ENCODE data around the gene TTC9C. TPM values are rescaled to one million over a fixed set of nuclear protein-coding genes. Genes with fewer than 3 reads are reported as not detected.

Gene TTC9C
- polyA plus RNA-seq, 4 donors: 13.5 to 36.9 (median 31.4) TPM

GRCh38 chr11:62713343-62713742 lies 14.9 kb upstream of the TTC9C start:
- no peaks in the 10 kb centered on the region for H3K27me3 ChIP-seq (ENCODE audit: control insufficient read depth in 3 of 3, insufficient read depth in 3 of 3, low read length in 3 of 3)
- DNase-seq: peak; percentile 90 to 94
- peaks cover 23 to 57% (median 29%) of the 10 kb centered on the region in 3 donors for H3K36me3 ChIP-seq (ENCODE audit: control insufficient read depth in 3 of 3, insufficient read depth in 2 of 3, low read depth in 1 of 3, low read length in 3 of 3)
- peak overlapping the region; percentile 65 to 91 (median 81) for H3K27ac ChIP-seq (ENCODE audit: low read depth in 1 of 3, low read length in 2 of 3)
- H3K4me1 ChIP-seq (ENCODE audit: control insufficient read depth in 3 of 3, insufficient read depth in 2 of 3, low read depth in 1 of 3, low read length in 2 of 3): peaks cover 9 to 57% (median 16%) of the 10 kb centered on the region in 3 donors
- FAIRE-seq: no peak
- no peaks in the 10 kb centered on the region for H3K9me3 ChIP-seq (ENCODE audit: control insufficient read depth in 2 of 2, insufficient read depth in 1 of 2, low read depth in 1 of 2, low read length in 1 of 2)
- no peak overlapping the region for H3K4me3 ChIP-seq (ENCODE audit: low read depth in 1 of 3, low read length in 3 of 3)
- 19 to 61% (median 28%) methylated on average over 2 of the region's 2 CpGs for WGBS, 3 donors

- 88 to 90% (median 90%) methylated on average over 24 of the region's 24 CpGs for WGBS, 3 donors
- peaks cover 28 to 69% (median 36%) of the 10 kb centered on the region in 3 donors for H3K36me3 ChIP-seq (ENCODE audit: control insufficient read depth in 3 of 3, insufficient read depth in 2 of 3, low read depth in 1 of 3, low read length in 3 of 3)
- H3K4me1 ChIP-seq (ENCODE audit: control insufficient read depth in 3 of 3, insufficient read depth in 2 of 3, low read depth in 1 of 3, low read length in 2 of 3): peaks cover 4 to 42% (median 10%) of the 10 kb centered on the region in 3 donors
- H3K4me3 ChIP-seq (ENCODE audit: low read depth in 1 of 3, low read length in 3 of 3): no peak overlapping the region
- FAIRE-seq: no peak
- no peaks in the 10 kb centered on the region for H3K27me3 ChIP-seq (ENCODE audit: control insufficient read depth in 3 of 3, insufficient read depth in 3 of 3, low read length in 3 of 3)
- H3K9me3 ChIP-seq (ENCODE audit: control insufficient read depth in 2 of 2, insufficient read depth in 1 of 2, low read depth in 1 of 2, low read length in 1 of 2): no peaks in the 10 kb centered on the region
- no peak overlapping the region for H3K27ac ChIP-seq (ENCODE audit: low read depth in 1 of 3, low read length in 2 of 3)
- DNase-seq: no peak
Observed at GRCh38 chr11:62715150-62716130, 12.8 kb upstream of the TTC9C start.

- DNase-seq: peak in 1 of 2 donors; percentile 35
- no peaks in the 10 kb centered on the region for H3K27me3 ChIP-seq (ENCODE audit: control insufficient read depth in 3 of 3, insufficient read depth in 3 of 3, low read length in 3 of 3)
- H3K27ac ChIP-seq (ENCODE audit: low read depth in 1 of 3, low read length in 2 of 3): no peak overlapping the region
- no peak for FAIRE-seq
- H3K4me3 ChIP-seq (ENCODE audit: low read depth in 1 of 3, low read length in 3 of 3): no peak overlapping the region
- peaks cover 28 to 67% (median 40%) of the 10 kb centered on the region in 3 donors for H3K36me3 ChIP-seq (ENCODE audit: control insufficient read depth in 3 of 3, insufficient read depth in 2 of 3, low read depth in 1 of 3, low read length in 3 of 3)
- WGBS, 3 donors: 65 to 85% (median 71%) methylated on average over 5 of the region's 5 CpGs
- H3K4me1 ChIP-seq (ENCODE audit: control insufficient read depth in 3 of 3, insufficient read depth in 2 of 3, low read depth in 1 of 3, low read length in 2 of 3): peaks cover 4 to 39% (median 8%) of the 10 kb centered on the region in 3 donors
- no peaks in the 10 kb centered on the region for H3K9me3 ChIP-seq (ENCODE audit: control insufficient read depth in 2 of 2, insufficient read depth in 1 of 2, low read depth in 1 of 2, low read length in 1 of 2)
Observed at GRCh38 chr11:62716206-62716605, 12.1 kb upstream of the TTC9C start.

DNA sequence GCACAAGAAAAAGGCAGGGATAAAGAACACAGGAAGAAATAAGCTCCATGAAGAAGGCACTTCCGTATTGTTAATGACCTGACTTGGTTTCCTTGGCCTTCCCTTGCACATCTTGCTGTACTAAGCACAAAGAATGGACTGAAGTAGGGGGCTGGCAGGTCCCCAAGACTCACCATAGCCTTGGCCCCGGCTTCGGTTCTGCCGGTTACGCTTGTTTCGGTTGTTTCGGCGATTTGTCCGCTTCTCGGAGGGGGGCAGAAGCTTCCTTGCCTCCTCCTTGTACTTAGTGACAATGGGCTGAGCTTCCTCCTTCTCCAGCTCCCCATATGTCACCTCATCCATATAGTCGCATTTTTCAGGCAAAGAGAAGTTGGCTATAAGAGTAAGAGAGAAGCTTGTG lies 11.5 kb upstream of the TTC9C start:
- 90 to 93% (median 92%) methylated on average over 11 of the region's 11 CpGs for WGBS, 3 donors
- no peaks in the 10 kb centered on the region for H3K9me3 ChIP-seq (ENCODE audit: control insufficient read depth in 2 of 2, insufficient read depth in 1 of 2, low read depth in 1 of 2, low read length in 1 of 2)
- DNase-seq: no peak
- no peak overlapping the region for H3K4me3 ChIP-seq (ENCODE audit: low read depth in 1 of 3, low read length in 3 of 3)
- peaks cover 4 to 35% (median 8%) of the 10 kb centered on the region in 3 donors for H3K4me1 ChIP-seq (ENCODE audit: control insufficient read depth in 3 of 3, insufficient read depth in 2 of 3, low read depth in 1 of 3, low read length in 2 of 3)
- H3K36me3 ChIP-seq (ENCODE audit: control insufficient read depth in 3 of 3, insufficient read depth in 2 of 3, low read depth in 1 of 3, low read length in 3 of 3): peaks cover 30 to 66% (median 41%) of the 10 kb centered on the region in 3 donors
- FAIRE-seq: no peak
- H3K27ac ChIP-seq (ENCODE audit: low read depth in 1 of 3, low read length in 2 of 3): peak overlapping the region in 1 of 3 donors; percentile 12
- H3K27me3 ChIP-seq (ENCODE audit: control insufficient read depth in 3 of 3, insufficient read depth in 3 of 3, low read length in 3 of 3): no peaks in the 10 kb centered on the region

GRCh38 chr11:62719302-62719978 lies 8.8 kb upstream of the TTC9C start:
- no peak for DNase-seq
- WGBS, 3 donors: 71 to 77% (median 71%) methylated on average over 2 of the region's 2 CpGs
- no peaks in the 10 kb centered on the region for H3K9me3 ChIP-seq (ENCODE audit: control insufficient read depth in 2 of 2, insufficient read depth in 1 of 2, low read depth in 1 of 2, low read length in 1 of 2)
- H3K36me3 ChIP-seq (ENCODE audit: control insufficient read depth in 3 of 3, insufficient read depth in 2 of 3, low read depth in 1 of 3, low read length in 3 of 3): peaks cover 35 to 72% (median 55%) of the 10 kb centered on the region in 3 donors
- FAIRE-seq: no peak
- H3K4me1 ChIP-seq (ENCODE audit: control insufficient read depth in 3 of 3, insufficient read depth in 2 of 3, low read depth in 1 of 3, low read length in 2 of 3): peaks cover 0 to 21% (median 5%) of the 10 kb centered on the region in 3 donors
- H3K27ac ChIP-seq (ENCODE audit: low read depth in 1 of 3, low read length in 2 of 3): no peak overlapping the region
- H3K4me3 ChIP-seq (ENCODE audit: low read depth in 1 of 3, low read length in 3 of 3): no peak overlapping the region
- no peaks in the 10 kb centered on the region for H3K27me3 ChIP-seq (ENCODE audit: control insufficient read depth in 3 of 3, insufficient read depth in 3 of 3, low read length in 3 of 3)

- no peak for FAIRE-seq
- DNase-seq: no peak
- no peak overlapping the region for H3K4me3 ChIP-seq (ENCODE audit: low read depth in 1 of 3, low read length in 3 of 3)
- peaks cover 0 to 8% (median under 1%) of the 10 kb centered on the region in 3 donors for H3K4me1 ChIP-seq (ENCODE audit: control insufficient read depth in 3 of 3, insufficient read depth in 2 of 3, low read depth in 1 of 3, low read length in 2 of 3)
- WGBS, 3 donors: 70 to 84% (median 81%) methylated on average over 7 of the region's 7 CpGs
- no peak overlapping the region for H3K27ac ChIP-seq (ENCODE audit: low read depth in 1 of 3, low read length in 2 of 3)
- H3K9me3 ChIP-seq (ENCODE audit: control insufficient read depth in 2 of 2, insufficient read depth in 1 of 2, low read depth in 1 of 2, low read length in 1 of 2): no peaks in the 10 kb centered on the region
- H3K27me3 ChIP-seq (ENCODE audit: control insufficient read depth in 3 of 3, insufficient read depth in 3 of 3, low read length in 3 of 3): no peaks in the 10 kb centered on the region
- peaks cover 19 to 61% (median 35%) of the 10 kb centered on the region in 3 donors for H3K36me3 ChIP-seq (ENCODE audit: control insufficient read depth in 3 of 3, insufficient read depth in 2 of 3, low read depth in 1 of 3, low read length in 3 of 3)
Observed at GRCh38 chr11:62721994-62722393, 6.3 kb upstream of the TTC9C start.

DNA sequence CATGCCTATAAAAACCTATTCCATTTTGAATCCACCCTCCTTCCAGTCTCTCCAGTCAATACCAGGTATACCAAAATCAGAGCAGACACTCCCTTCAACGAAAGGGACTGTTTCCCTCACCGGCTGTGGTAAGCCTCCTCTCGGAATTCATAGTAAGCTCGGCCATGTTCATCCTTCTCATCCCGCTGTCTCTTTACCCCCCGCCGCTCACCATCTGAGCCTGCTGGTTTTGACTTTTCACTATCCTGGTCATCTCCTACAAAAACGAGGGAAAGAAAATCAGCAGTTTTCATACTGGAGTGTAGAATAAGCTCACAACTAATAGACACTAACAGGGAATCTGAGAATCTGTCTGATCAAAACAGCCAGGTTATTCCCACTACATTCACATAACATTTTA lies 4.1 kb upstream of the TTC9C start:
- DNase-seq (no peak), FAIRE-seq (no peak)
- WGBS, 3 donors: 11 to 42% (median 32%) methylated on average over 8 of the region's 8 CpGs
- H3K27me3 ChIP-seq (ENCODE audit: control insufficient read depth in 3 of 3, insufficient read depth in 3 of 3, low read length in 3 of 3): no peaks in the 10 kb centered on the region
- peaks cover 0 to 8% (median 0%) of the 10 kb centered on the region in 3 donors for H3K4me1 ChIP-seq (ENCODE audit: control insufficient read depth in 3 of 3, insufficient read depth in 2 of 3, low read depth in 1 of 3, low read length in 2 of 3)
- H3K27ac ChIP-seq (ENCODE audit: low read depth in 1 of 3, low read length in 2 of 3): no peak overlapping the region
- peak overlapping the region in 2 of 3 donors; percentile 36 to 82 for H3K4me3 ChIP-seq (ENCODE audit: low read depth in 1 of 3, low read length in 3 of 3)
- no peaks in the 10 kb centered on the region for H3K9me3 ChIP-seq (ENCODE audit: control insufficient read depth in 2 of 2, insufficient read depth in 1 of 2, low read depth in 1 of 2, low read length in 1 of 2)
- H3K36me3 ChIP-seq (ENCODE audit: control insufficient read depth in 3 of 3, insufficient read depth in 2 of 3, low read depth in 1 of 3, low read length in 3 of 3): peaks cover 17 to 44% (median 30%) of the 10 kb centered on the region in 3 donors

DNA sequence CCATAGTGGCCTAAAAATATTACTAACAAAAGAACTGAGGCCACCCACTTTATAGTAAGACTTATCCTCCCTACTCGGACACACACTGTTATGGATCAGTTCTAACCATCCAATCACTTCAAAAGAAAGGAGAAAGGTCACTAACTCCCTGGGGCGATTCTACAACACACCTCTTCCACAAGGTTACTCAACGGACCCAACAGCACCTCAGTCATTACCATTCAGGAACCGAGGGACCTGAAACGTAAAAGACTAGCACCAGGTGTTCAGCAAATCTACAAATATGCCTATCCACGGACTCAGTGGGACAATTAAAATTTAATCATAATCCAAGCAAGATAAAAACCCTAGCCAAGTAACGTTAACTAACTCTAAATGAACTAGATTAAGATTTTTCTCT lies 2.6 kb upstream of the TTC9C start:
- peak overlapping the region; percentile 45 to 95 (median 90) for H3K27ac ChIP-seq (ENCODE audit: low read depth in 1 of 3, low read length in 2 of 3)
- DNase-seq (peak; percentile 50 to 73), FAIRE-seq (no peak)
- 0 to 1% (median 0%) methylated on average over 7 of the region's 7 CpGs for WGBS, 3 donors
- H3K27me3 ChIP-seq (ENCODE audit: control insufficient read depth in 3 of 3, insufficient read depth in 3 of 3, low read length in 3 of 3): no peaks in the 10 kb centered on the region
- peak overlapping the region; percentile 81 to 83 (median 82) for H3K4me3 ChIP-seq (ENCODE audit: low read depth in 1 of 3, low read length in 3 of 3)
- H3K36me3 ChIP-seq (ENCODE audit: control insufficient read depth in 3 of 3, insufficient read depth in 2 of 3, low read depth in 1 of 3, low read length in 3 of 3): peaks cover 11 to 31% (median 23%) of the 10 kb centered on the region in 3 donors
- H3K4me1 ChIP-seq (ENCODE audit: control insufficient read depth in 3 of 3, insufficient read depth in 2 of 3, low read depth in 1 of 3, low read length in 2 of 3): peaks cover 2 to 10% (median 2%) of the 10 kb centered on the region in 3 donors
- H3K9me3 ChIP-seq (ENCODE audit: control insufficient read depth in 2 of 2, insufficient read depth in 1 of 2, low read depth in 1 of 2, low read length in 1 of 2): no peaks in the 10 kb centered on the region
